OCI-LY3 (cell line): Measurements from ENCODE around the gene TWIST2.

Experiments used
- H2AFZ ChIP-seq: fragments of 200-600, 300-600 bp; shearing (Covaris generic); 2 replicates; pipeline ENCODE4 v1.6.0; 2014; ENCODE audit warnings: antibody characterized with exemption, low read depth, low read length
- H3K27ac ChIP-seq: fragments of 200-600, 300-600 bp; sonication (generic); 2 replicates; pipeline ENCODE4 v1.5.1; 2014; ENCODE audit warnings: mild to moderate bottlenecking, low read length, moderate library complexity, mixed read lengths
- H3K27me3 ChIP-seq: fragments of 200-600, 300-600 bp; sonication (generic); 2 replicates; pipeline ENCODE4 v1.6.1; 2014; ENCODE audit warnings: low read depth, low read length, mixed read lengths
- H3K36me3 ChIP-seq: fragments of 200-600, 300-600 bp; sonication (generic); replicated peaks from 2 replicates; pipeline ENCODE3; 2014; ENCODE audit warnings: low read depth, low read length, mixed read lengths
- H3K4me1 ChIP-seq: fragments of 300-600, 200-600 bp; sonication (generic); 2 replicates; pipeline ENCODE4 v1.6.1; 2014; ENCODE audit warnings: low read length, mixed read lengths
- H3K4me2 ChIP-seq: fragments of 200-600, 300-600 bp; sonication (generic); 2 replicates; pipeline ENCODE4 v1.6.1; 2014; ENCODE audit warnings: low read length, mixed read lengths
- H3K4me3 ChIP-seq: fragments of 300-600, 200-600 bp; sonication (generic); 2 replicates; pipeline ENCODE4 v1.5.1; 2014; ENCODE audit warnings: antibody characterized with exemption, mild to moderate bottlenecking, low read length, moderate library complexity
- H3K79me2 ChIP-seq: fragments of 300-600, 200-600 bp; shearing (Covaris generic); 2 replicates; pipeline ENCODE4 v1.6.1; 2014; ENCODE audit warnings: mild to moderate bottlenecking, low read length, mixed read lengths
- H3K9ac ChIP-seq: fragments of 300-600, 200-600 bp; shearing (Covaris generic); 2 replicates; pipeline ENCODE4 v1.6.0; 2014; ENCODE audit warnings: mild to moderate bottlenecking, low read length, moderate library complexity
- H3K9me3 ChIP-seq: fragments of 200-600, 300-600 bp; shearing (Covaris generic); 2 replicates; pipeline ENCODE4 v1.6.1; 2014; ENCODE audit warnings: low read length, mixed read lengths; ENCODE audit not compliant: insufficient read depth
- H4K20me1 ChIP-seq: fragments of 200-600, 300-600 bp; sonication (generic); 2 replicates; pipeline ENCODE4 v1.6.1; 2016; ENCODE audit warnings: low read length, mixed read lengths; ENCODE audit not compliant: insufficient read depth
- EZH2phosphoT487 ChIP-seq: fragments of 200-600 bp; shearing (Covaris generic); IDR thresholded peaks from 2 replicates; pipeline ENCODE4 v1.6.1; 2018; ENCODE audit warnings: antibody characterized with exemption, mixed run types, low read depth
- TF ChIP-seq, protein P1 (sequence below): fragments of 200-600, 300-600 bp; sonication (generic); IDR thresholded peaks from 2 replicates; pipeline ENCODE4 v1.5.1; 2014; ENCODE audit warnings: antibody characterized with exemption, low read length, low read depth

The TWIST2 gene

DNA sequence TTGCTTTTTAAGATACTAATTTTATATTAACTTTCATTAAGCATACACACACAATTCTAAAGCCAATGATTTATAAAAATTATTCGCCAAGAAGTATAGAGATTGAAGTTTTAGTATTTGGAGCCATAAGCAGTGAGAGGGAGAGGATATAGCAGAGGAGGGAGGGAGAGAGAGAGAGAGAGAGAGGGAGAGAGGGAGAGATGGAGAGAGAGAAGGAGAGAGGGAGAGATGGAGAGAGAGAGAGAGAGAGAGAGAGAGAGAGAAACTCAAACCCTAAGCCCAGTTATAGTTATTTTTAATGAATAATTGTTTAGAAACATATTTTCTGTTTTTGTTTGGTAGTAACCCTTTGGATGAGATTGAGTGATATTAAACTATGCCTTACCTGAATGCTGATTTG lies 5.3 kb downstream of the TWIST2 start:
- H2AFZ ChIP-seq: no peak overlapping the region
- TF ChIP-seq, protein P1, sequence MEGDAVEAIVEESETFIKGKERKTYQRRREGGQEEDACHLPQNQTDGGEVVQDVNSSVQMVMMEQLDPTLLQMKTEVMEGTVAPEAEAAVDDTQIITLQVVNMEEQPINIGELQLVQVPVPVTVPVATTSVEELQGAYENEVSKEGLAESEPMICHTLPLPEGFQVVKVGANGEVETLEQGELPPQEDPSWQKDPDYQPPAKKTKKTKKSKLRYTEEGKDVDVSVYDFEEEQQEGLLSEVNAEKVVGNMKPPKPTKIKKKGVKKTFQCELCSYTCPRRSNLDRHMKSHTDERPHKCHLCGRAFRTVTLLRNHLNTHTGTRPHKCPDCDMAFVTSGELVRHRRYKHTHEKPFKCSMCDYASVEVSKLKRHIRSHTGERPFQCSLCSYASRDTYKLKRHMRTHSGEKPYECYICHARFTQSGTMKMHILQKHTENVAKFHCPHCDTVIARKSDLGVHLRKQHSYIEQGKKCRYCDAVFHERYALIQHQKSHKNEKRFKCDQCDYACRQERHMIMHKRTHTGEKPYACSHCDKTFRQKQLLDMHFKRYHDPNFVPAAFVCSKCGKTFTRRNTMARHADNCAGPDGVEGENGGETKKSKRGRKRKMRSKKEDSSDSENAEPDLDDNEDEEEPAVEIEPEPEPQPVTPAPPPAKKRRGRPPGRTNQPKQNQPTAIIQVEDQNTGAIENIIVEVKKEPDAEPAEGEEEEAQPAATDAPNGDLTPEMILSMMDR: no peak
- no peak for TF ChIP-seq EZH2phosphoT487
- no peaks in the 10 kb centered on the region for H3K79me2 ChIP-seq
- H3K4me1 ChIP-seq: peaks cover 16% of the 10 kb centered on the region
- no peak overlapping the region for H3K4me3 ChIP-seq
- no peak overlapping the region for H3K27ac ChIP-seq
- no peaks in the 10 kb centered on the region for H3K9me3 ChIP-seq
- no peaks in the 10 kb centered on the region; the same call in 1 of the 2 replicates for H3K27me3 ChIP-seq
- no peak overlapping the region for H3K4me2 ChIP-seq
- H3K36me3 ChIP-seq: no peaks in the 10 kb centered on the region
- no peak overlapping the region for H3K9ac ChIP-seq
- no peaks in the 10 kb centered on the region for H4K20me1 ChIP-seq

DNA sequence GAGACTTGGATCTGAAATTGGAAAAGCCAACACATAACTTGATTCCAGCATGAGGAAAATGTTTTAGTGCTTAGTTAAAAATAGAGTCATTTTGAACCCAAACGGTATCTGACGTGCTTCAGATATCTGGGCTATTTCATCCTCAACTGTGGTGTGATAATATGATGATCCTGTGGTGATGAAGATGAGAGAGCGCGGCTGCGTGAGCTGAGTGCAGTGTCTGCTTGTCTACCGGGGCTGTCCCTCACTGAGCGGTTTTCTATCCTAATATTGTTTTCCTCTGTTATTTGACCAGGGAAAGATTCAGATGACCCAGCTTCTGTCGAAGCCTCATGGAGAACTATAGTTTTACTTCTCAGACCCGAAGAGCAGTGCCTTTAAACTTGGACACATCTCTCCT lies 5.8 kb downstream of the TWIST2 start:
- Histone ChIP-seq H4K20me1 (no peaks in the 10 kb centered on the region), H3K4me1 (peaks cover 21% of the 10 kb centered on the region), H2AFZ (no peak overlapping the region), H3K79me2 (no peaks in the 10 kb centered on the region), H3K9me3 (no peaks in the 10 kb centered on the region), H3K27me3 (no peaks in the 10 kb centered on the region; the same call in 1 of the 2 replicates), H3K4me3 (peak overlapping the region; percentile 40), H3K9ac (no peak overlapping the region), H3K36me3 (no peaks in the 10 kb centered on the region), H3K4me2 (peak overlapping the region; percentile 59), H3K27ac (peak overlapping the region; percentile 26; the same call in 1 of the 2 replicates)
- TF ChIP-seq, protein P1: no peak
- no peak for TF ChIP-seq EZH2phosphoT487

DNA sequence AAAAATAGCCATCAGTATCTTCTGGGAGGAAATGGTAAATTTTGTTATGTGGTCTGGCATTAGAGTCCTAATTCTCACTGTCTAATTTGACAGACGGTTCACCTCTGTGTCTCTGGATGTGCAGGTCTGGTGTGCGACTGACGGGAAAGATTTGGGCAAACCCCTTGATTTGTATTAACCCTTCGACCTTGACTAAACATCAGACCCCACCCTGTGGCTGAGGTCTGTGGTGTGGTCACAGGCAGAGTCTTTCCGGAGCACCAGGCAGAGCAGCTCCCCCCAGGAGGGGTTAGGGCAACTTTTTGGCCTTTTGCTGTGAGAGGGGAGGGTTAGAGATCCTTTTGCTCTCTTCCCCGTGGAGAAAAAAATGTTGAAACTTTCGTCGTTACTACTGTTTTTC lies 6.4 kb downstream of the TWIST2 start:
- no peak overlapping the region for H2AFZ ChIP-seq
- peak overlapping the region; percentile 59 for H3K4me2 ChIP-seq
- peak overlapping the region; percentile 40 for H3K4me3 ChIP-seq
- peaks cover 21% of the 10 kb centered on the region for H3K4me1 ChIP-seq
- no peak overlapping the region for H3K9ac ChIP-seq
- H4K20me1 ChIP-seq: no peaks in the 10 kb centered on the region
- no peaks in the 10 kb centered on the region for H3K36me3 ChIP-seq
- TF ChIP-seq, protein P1: no peak
- TF ChIP-seq EZH2phosphoT487: no peak
- H3K27ac ChIP-seq: peak overlapping the region; percentile 26; the same call in 1 of the 2 replicates
- no peaks in the 10 kb centered on the region for H3K9me3 ChIP-seq
- H3K27me3 ChIP-seq: no peaks in the 10 kb centered on the region; the same call in 1 of the 2 replicates
- no peaks in the 10 kb centered on the region for H3K79me2 ChIP-seq

DNA sequence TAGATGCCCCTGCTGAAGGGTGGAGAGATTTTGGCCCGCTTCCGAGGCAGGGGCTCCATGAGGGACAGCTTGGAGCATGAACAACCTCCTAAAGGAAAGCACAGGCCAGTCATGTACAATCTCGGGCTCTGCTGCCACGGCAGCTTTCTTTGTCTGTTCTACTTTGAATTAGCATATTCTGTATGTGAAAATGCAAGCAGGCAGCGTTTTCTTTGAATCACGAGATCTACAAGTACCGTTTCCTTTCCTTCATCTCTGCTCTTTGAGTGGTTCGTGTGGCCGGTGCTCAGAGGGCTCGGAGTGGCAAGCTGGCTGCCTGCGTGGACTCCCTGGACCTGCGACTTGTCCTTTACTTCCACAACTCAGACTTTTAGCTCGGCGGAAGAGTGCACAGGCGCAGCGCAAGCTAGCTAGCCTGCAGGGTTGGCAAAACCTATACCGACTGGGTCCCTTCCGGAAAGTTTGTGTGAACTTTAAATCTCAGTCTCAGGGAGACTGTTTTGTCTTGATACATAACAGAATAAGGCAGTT lies 6.9 kb downstream of the TWIST2 start:
- Histone ChIP-seq H3K9me3 (no peaks in the 10 kb centered on the region), H3K27me3 (no peaks in the 10 kb centered on the region; the same call in 1 of the 2 replicates), H2AFZ (no peak overlapping the region), H3K9ac (no peak overlapping the region), H4K20me1 (no peaks in the 10 kb centered on the region), H3K79me2 (no peaks in the 10 kb centered on the region), H3K36me3 (no peaks in the 10 kb centered on the region), H3K27ac (peak overlapping the region; percentile 11; the same call in 1 of the 2 replicates), H3K4me3 (peak overlapping the region; percentile 40; the same call in 1 of the 2 replicates), H3K4me2 (peak overlapping the region; percentile 59), H3K4me1 (peaks cover 21% of the 10 kb centered on the region)
- TF ChIP-seq, protein P1: no peak
- no peak for TF ChIP-seq EZH2phosphoT487
